HEK293T (cell line): Measurements from ENCODE around the gene ARF6.
"Not testable (repeated sequence)": the region's sequence is repeated elsewhere in the genome, so short reads cannot be mapped to it uniquely, and the experiment has no call there.

Source experiments
- HDGF ChIP-seq: fragments of 450-650 bp; IDR thresholded peaks from 2 replicates; pipeline ENCODE4 v1.6.1; 2017; ENCODE audit warnings: antibody characterized with exemption, borderline replicate concordance
- L3MBTL2 ChIP-seq: fragments of 450-650 bp; conservative IDR thresholded peaks from 2 replicates; pipeline ENCODE4 v1.6.1; 2016; ENCODE audit warnings: mild to moderate bottlenecking
- PKNOX1 ChIP-seq: fragments of 450-650 bp; IDR thresholded peaks from 2 replicates; pipeline ENCODE4 v1.6.1; 2016
- SP1 ChIP-seq: fragments of 450-650 bp; IDR thresholded peaks from 2 replicates; pipeline ENCODE4 v1.6.1; 2017

GRCh38 chr14:49936882-49937281, 44.0 kb downstream of the ARF6 start:
- TF ChIP-seq L3MBTL2, PKNOX1, HDGF, SP1: not testable (repeated sequence)
